Raji (cell line): ENCODE data around the gene TRAPPC2L.

Experiments used
- POLR2A ChIP-seq: IDR thresholded peaks from 2 replicates; pipeline ENCODE4 v1.6.1; 2011; ENCODE audit warnings: low read depth, low read length, control low read depth; ENCODE audit not compliant: insufficient read depth

Gene TRAPPC2L

DNA sequence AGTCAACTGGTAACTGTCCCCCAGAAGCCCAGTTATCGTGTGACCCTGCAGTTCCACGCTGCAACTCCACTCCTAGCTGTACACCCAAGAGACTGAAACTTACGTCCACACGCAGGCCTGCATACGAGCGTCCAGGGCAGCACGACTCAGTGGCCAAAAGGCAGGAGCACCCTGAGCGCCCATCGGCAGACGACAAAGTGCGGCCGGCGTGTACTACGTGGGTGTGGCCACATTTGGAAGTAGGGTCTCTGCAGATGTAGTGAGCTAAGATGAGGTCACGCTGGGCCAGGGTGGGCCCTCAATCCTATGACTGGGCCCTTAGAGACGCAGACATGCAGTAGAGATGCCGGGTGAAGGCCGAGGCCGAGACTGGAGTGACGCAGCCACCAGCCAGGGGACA is 13.7 kb upstream of the TRAPPC2L start:
- TF ChIP-seq POLR2A, result no peak

DNA sequence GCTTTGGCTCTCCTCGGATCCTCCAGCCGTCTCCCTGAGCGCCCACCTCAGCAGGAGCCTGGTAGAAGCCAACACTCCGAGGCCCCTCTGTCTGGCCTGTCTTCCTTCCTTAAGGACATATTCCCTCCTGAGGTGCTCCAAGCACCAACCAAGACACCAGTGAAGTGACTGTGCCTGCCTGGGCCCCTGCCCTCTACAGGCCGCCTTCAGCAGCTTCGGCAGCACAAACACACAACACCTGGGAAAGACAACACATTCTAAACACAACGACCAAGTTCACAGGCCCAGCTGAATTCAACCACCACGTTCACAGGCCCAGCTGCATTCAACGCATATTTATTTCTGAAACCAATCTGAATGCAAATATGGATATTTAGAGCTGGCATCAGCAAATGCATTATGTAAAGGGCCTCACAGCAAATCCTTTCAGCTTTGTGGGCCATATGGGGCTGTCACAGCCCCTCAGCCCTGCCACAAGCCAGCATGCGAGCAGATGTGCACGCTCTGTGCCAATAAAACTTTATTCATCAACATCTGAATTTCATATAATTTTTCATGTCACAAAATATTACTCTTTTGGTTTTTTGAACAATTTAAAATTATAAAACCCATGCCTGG is 12.4 kb upstream of the TRAPPC2L start:
- no peak for TF ChIP-seq POLR2A

DNA sequence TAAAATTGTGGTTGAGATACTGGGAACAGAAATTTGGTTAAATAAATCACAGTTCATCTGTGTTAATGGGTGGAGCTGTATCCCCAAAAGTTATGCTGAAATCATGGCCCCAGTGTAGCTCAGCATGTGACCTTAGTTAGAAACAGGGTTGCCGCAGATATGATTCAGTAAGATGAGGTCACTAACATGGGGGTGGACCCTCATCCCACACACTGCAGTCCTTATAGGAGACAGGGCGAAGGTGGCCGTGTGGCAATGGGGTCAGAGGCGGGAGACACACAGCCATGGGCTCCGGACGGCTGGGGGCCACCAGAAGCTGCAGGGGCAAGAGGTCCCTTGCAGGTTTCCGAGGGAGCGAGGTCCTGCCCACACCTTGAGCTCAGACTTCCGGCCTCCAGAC is 10.8 kb upstream of the TRAPPC2L start:
- no peak for TF ChIP-seq POLR2A

DNA sequence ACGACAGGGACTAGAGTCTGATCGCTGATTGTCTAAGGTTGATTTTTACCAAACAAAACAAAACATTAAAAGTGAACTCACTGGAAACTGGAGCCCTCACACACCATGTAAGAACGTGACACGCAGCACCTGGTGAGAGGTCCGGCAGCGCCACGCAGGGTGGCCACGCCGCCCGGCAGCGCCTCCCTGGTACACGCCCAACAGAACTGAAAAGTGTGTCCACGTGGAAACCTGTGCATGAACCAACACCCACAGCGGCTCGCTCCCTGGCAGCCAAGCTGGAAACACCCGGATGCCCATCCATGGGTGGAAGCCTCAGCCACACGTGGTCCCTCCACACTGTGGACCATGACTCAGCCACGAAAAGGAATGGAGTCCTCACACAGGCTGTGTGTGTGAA is 9.3 kb upstream of the TRAPPC2L start:
- no peak for TF ChIP-seq POLR2A

DNA sequence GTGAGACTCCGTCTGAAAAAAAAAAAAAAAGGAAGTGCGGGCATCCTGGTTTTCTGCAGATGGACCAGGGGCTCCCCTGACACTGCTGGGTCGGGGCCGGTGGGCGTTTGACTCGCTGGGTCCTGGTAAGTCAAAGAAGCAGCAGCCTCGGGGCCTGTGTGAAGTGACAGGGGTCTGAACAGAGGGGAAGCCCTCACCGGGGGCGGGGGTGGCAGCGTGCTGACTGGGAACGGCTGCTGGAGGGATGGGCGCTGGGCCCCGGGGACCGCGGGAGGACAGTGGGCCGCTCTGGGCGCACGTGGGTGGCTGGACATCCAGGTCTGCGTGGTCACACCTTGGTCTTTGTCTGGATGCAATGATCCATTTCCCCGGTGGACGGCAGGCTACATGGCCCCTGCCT is 8.4 kb upstream of the TRAPPC2L start:
- no peak for TF ChIP-seq POLR2A

DNA sequence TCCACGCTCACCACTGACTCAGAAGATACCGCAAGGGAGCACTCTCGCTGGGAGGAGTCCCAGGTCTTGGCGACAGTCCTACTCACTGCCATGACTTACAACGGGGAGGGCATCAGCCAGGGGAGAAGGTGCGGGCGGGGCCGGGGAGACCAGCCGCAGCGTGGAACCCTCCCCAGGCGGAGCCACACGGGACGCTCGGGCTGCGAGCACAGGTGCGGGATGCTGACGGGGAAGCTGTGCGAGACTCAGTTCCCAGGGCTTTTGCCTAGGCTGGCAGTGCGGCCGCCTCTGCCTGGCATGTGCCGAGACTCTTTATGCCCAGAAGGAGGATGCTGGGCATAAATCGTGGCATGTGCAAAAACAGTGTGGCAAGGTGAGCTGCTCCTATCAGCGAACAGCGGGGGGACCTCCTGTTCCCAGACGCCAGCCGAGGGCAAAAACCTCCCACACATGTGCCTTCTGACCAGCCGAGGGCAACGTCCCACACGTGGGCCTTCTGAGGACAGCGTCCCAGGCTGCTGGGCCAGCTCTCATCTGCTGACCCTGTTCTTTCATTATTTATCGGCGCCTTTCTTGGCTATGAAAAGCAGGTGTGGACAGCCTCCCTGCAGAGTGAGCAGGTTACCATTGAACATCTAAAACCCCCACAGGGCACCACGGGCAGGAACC is 6.3 kb upstream of the TRAPPC2L start:
- no peak for TF ChIP-seq POLR2A

DNA sequence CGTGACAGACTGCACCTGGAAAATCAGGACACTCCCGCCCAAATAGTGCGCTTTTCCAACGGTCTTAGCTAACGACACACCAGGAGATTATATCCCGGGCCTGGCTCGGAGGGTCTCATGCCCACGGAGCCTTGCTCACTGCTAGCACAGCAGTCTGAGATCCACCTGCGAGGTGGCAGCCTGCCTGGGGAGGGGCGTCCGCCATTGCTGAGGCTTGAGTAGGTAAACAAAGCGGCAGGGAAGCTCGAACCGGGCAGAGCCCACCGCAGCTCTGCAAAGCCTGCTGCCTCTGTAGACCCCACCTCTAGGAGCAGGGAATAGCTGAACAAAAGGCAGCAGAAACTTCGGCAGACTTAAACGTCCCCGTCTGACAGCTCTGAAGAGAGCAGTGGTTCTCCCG is 5.3 kb upstream of the TRAPPC2L start:
- TF ChIP-seq POLR2A, result no peak

DNA sequence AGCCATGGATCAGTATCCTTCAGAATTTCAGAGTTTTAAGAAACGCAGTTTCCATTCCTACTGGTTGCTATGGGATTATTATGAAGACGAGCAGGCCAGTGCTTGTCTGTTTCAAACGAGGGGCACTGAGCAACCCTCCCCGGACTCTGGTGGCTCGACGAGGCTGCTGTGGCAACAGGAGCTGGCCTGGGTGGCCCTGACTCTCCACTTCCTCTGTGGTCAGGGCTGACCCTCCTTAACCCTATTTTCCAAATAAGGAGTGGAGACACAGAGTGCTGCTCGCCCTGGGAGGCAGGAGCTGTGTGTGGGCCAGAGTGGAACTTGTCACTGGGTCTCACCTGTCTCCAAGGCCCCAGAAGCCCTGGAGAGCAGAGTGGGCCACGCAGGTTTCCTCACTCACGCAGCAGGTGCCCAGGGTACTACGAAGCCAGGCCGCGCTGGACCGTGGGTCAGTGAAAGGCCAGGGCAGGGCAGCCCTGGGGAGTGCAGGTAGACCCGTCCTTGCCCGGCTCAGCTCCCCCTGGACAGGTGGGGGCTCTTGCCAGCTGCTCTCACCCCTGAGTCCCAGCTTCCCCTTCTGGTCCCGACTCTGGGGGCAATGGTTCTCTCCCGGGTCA is 3.5 kb upstream of the TRAPPC2L start:
- no peak for TF ChIP-seq POLR2A

DNA sequence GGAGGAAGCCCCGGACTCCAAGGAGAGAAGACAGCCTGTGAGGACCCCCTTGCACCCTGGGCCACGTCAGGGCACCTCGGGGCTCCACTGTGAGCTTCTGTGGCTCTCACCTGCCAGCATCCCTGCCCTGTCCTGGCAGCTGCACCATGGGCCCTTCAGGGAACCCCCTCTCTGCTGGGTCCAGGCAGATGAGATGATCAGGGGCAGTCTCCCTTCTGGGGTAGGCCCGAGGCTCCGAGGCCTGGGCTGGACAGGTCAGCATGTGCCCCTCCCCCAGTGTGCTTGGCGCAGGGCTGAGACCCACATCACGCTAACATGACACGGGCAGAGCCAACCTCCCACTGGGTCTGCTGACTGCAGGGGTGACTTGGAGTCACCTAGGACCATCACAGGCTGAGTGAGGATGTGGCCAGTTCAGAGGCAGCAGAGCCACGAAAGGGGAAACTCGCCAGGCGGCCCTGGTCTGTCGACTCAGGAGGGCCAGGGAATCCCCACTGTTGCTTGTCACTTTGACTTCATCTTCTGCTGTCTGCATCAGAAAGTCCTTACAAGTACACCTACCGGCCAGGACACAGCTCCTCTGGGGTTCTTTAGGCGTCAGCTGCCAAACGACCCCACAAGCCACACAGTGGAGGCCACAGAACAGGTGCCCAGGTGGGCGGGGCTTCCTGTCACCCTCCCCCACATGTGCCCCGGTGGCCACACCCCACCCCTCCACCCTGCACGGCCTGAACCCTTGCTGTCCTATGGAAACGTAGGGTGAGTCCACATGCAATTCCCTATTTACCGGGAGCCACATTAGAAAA is 2.4 kb upstream of the TRAPPC2L start:
- TF ChIP-seq POLR2A, result no peak

DNA sequence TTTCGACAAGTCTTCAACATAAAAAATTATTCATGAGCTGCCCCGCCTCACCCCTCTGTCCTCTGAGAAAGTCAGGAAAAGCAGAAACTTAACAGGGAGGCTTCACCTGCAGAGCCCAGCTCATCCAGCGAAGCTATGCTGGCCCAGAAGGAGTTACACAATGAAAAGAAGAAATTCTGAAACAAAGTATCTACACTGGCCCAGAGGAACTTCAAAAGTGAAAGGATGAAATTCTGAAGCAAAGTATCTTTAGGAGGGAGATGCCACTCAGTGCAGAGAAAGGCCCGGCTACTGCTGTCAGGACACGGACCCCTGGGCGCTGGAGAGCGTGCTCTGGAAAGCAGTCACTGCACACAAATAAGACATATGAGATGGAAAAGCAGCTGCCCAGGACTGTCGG is 1.8 kb upstream of the TRAPPC2L start:
- TF ChIP-seq POLR2A, result no peak

DNA sequence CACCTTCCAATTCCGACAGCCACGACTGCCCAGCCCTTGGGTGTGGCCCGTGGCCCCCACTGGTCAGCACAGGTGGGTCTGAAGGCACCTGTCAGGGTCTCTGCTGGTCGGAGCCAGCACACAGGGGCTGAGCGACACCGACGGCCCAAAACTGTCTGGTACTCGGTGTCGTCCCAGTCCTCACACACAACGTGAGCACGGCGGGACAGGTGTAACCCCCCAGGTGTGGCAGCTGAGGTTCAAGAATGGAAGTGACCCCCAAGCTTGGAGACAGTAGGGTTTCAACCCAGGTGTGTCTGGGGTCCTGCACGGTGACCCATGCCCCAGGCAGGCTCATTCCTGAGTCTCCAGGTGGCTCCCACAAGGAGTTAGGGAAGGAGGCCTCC is 1.2 kb upstream of the TRAPPC2L start:
- no peak for TF ChIP-seq POLR2A

DNA sequence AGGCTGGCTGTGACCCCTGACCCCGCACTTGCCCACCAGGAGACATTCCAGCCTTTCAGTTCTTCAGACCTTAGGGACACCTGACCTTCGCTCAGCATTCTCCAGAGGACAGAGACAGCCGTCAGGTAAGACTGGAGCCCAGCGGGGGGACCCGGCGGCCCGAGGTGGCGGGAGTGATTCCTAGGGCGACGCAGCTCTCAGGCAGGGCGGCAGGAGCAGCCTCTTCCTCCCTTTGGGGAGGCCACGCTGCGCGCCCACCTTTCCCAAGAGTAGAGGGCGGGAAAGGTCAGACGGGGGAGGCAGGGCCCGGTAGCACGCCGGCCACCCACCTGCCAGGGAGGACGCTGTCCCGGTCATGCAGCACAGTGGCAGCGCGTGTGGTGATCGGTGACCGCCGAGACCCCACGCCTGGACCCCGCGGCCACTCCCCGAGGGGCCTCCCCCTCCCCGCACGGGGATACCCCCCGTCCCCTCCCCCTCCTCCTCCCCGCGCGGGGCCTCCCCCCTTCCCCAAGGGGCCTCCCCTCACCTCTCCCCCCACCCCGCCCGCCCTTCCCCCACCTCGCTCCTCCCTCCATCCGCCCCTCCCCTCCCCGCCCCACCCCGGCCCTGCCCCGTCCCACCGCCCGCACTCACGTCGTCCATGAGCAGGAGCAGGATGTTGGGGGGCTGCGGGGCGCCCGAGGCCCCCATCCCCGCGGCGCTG is 652 bp upstream of the TRAPPC2L start:
- TF ChIP-seq POLR2A, result no peak

DNA sequence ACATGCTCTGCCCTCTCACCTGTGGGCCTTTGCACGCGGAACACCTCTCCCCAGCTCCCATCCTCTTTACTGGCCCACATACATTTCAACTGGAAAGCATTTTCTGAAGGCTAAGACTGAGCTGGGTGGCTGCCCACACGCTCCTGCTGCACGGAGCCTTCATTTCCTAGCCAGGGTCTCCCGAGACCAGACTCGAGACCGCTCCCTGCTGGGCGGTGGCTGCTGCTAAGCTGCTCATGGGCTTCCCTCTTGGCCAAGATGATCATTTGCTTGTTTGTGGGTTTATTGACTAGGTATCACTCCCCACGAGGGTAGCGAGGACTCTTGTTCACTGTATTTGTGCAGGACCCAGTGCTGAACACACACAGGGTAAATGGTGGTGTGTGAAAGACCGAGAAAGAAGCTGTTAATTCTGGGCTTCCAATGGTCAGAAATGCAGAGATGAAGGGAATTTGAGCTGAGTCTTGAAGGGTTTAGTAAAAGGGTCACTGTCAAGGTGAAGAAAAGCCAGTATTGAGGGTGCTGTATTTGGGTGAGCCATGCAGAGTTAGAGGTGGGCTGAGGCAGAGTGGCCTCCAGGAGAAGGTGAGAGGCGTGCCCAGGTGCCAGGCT is 907 bp downstream of the TRAPPC2L start:
- peak; percentile 32; the same call in 1 of the 2 replicates for TF ChIP-seq POLR2A

DNA sequence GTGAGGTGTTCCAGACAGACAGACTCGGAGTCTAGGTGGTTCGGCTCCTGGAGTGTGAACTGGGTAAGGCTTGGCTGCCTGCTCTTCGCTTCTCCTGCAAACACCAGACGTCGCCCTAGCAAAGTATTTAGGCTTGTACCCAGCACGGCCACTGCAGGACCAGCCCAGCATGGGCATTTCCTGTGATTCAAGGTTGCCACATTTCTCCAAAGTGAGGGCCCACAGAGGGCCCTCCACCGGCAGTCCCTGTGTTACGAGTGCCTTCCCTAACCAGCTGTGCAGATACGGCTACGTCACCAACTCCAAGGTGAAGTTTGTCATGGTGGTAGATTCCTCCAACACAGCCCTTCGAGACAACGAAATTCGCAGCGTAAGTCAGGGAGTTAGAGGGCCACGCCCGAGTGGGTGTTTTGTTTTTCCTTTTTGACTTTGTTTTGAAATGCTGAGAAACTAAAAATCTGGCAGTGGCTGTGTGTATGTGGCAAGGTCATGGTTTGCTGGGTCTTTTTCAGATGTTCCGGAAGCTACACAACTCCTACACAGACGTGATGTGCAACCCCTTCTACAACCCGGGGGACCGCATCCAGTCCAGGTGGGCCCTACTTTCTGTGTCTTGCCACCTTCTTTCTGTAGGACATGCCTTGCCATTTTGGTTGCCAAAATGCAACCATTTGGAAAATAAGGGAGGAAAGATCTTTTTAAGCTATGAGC is 2.6 kb downstream of the TRAPPC2L start:
- no peak for TF ChIP-seq POLR2A
